Smooth muscle cell (in vitro differentiated cells): ENCODE results near the gene CLIC1. TPM values are rescaled to one million over a fixed set of nuclear protein-coding genes. Genes with fewer than 3 reads are reported as not detected.

ENCODE experiments used
- DNase-seq: peaks from one replicate; lab custom pipeline; 2025; ENCODE audit not compliant: unreplicated experiment; lab: John Stamatoyannopoulos, UW
- H2AFZ ChIP-seq: fragments of 200-600 bp; sonication (generic); 2 replicates; pipeline ENCODE4 v1.6.0; 2016; ENCODE audit warnings: antibody characterized with exemption, low read depth, mild to moderate bottlenecking
- H3F3A ChIP-seq: fragments of 200-600 bp; sonication (generic); 2 replicates; pipeline ENCODE4 v1.6.0; 2017; ENCODE audit warnings: antibody characterized with exemption, low read depth
- H3K27ac ChIP-seq: fragments of 200-600 bp; sonication (generic); 2 replicates; pipeline ENCODE4 v1.5.1; 2016; ENCODE audit warnings: low read depth, mild to moderate bottlenecking
- H3K27me3 ChIP-seq: fragments of 200-600 bp; sonication (generic); 2 replicates; pipeline ENCODE4 v1.6.1; 2016; ENCODE audit warnings: low read depth, mild to moderate bottlenecking
- H3K36me3 ChIP-seq: fragments of 200-600 bp; sonication (generic); 2 replicates; pipeline ENCODE4 v1.5.1; 2016; ENCODE audit warnings: low read depth
- H3K4me1 ChIP-seq: fragments of 200-600 bp; sonication (generic); 2 replicates; pipeline ENCODE4 v1.5.1; 2016; ENCODE audit warnings: low read depth
- H3K4me2 ChIP-seq: fragments of 200-600 bp; sonication (generic); 2 replicates; pipeline ENCODE4 v1.6.0; 2016; ENCODE audit warnings: mild to moderate bottlenecking
- H3K4me3 ChIP-seq: fragments of 200-600 bp; sonication (generic); 2 replicates; pipeline ENCODE4 v1.5.1; 2016; ENCODE audit warnings: mild to moderate bottlenecking
- H3K79me2 ChIP-seq: fragments of 200-600 bp; sonication (generic); 2 replicates; pipeline ENCODE4 v1.6.0; 2016; ENCODE audit warnings: low read depth, mild to moderate bottlenecking
- H3K9ac ChIP-seq: fragments of 200-600 bp; sonication (generic); 2 replicates; pipeline ENCODE4 v1.6.0; 2016; ENCODE audit warnings: low read depth
- H3K9me3 ChIP-seq: fragments of 200-600 bp; sonication (generic); replicated peaks from 2 replicates; pipeline ENCODE4 v1.5.1; 2016; ENCODE audit warnings: low read depth
- H4K20me1 ChIP-seq: fragments of 200-600 bp; sonication (generic); 2 replicates; pipeline ENCODE4 v1.6.0; 2016; ENCODE audit warnings: low read depth
- whole genome bisulfite sequencing: methylation state at CpG from one replicate; pipeline ENCODE4 v1.1.7; 2016; ENCODE audit warnings: low lambda C conversion rate; 5-methylcytosine and 5-hydroxymethylcytosine counted together
- polyA plus RNA-seq: library from polyadenylated mRNA; unstranded; fragments of >200 nt; fragmentation: Nextera tagmentation; extraction: Ambion mirVana; gene quantifications from 2 replicates; pipeline ENCODE4 v1.2.1, GENCODE V29; 2016
- total RNA-seq: library from RNA; depleted of rRNA; stranded (reverse); fragments of >200 nt; gene quantifications from 2 replicates; pipeline ENCODE4 v1.2.3, GENCODE V29; 2014
- TF ChIP-seq, protein P1 (sequence below): fragments of 200-600 bp; sonication (generic); IDR thresholded peaks from 2 replicates; pipeline ENCODE4 v1.5.1; 2017; ENCODE audit warnings: borderline replicate concordance, mild to moderate bottlenecking, antibody characterized with exemption; ENCODE audit not compliant: insufficient read depth, poor library complexity, severe bottlenecking

The CLIC1 gene
- total and polyA plus RNA-seq, 2 experiments from 2014 or later: 417 to 628 TPM

DNA sequence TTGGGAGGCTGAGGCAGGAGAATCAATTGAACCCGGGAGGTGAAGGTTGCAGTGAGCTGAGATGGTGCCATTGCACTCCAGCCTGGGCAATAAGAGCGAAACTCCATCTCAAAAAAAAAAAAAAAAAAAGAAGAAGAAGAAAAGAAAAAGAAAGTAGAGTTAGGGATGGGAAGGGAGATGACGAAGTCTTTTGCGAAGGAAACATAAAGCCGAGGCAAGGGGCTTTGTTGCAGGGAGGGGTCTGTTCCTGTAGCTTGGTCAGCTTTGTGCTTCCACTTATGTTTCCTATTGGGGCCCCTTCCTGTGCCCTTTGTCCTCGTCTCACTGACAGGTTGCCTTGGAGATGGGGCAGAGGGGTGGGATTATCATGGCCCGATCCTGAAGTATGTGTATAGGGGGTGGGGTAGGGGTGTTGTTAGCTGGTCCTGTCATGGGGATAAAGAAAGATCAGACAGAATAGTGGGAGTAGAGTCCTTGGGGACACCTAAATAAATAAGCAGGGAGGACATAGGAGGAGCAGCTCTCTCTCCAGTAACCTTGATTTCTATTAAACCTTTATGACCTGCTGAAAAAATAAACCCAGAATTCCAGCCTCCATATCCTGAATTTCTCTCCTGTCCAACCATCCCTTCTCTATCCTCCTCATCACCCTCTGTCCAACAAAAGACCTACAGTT lies 1.1 kb upstream of the CLIC1 start:
- TF ChIP-seq, protein P1, sequence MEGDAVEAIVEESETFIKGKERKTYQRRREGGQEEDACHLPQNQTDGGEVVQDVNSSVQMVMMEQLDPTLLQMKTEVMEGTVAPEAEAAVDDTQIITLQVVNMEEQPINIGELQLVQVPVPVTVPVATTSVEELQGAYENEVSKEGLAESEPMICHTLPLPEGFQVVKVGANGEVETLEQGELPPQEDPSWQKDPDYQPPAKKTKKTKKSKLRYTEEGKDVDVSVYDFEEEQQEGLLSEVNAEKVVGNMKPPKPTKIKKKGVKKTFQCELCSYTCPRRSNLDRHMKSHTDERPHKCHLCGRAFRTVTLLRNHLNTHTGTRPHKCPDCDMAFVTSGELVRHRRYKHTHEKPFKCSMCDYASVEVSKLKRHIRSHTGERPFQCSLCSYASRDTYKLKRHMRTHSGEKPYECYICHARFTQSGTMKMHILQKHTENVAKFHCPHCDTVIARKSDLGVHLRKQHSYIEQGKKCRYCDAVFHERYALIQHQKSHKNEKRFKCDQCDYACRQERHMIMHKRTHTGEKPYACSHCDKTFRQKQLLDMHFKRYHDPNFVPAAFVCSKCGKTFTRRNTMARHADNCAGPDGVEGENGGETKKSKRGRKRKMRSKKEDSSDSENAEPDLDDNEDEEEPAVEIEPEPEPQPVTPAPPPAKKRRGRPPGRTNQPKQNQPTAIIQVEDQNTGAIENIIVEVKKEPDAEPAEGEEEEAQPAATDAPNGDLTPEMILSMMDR: no peak
- Histone ChIP-seq H3K4me3 (peak overlapping the region; percentile 99), H4K20me1 (peaks cover 25% of the 10 kb centered on the region), H3F3A (peaks cover 40% of the 10 kb centered on the region), H3K27ac (peak overlapping the region; percentile 84), H2AFZ (no peak overlapping the region), H3K79me2 (peaks cover 44% of the 10 kb centered on the region), H3K36me3 (no peaks in the 10 kb centered on the region), H3K4me2 (peak overlapping the region; percentile 100), H3K27me3 (no peaks in the 10 kb centered on the region), H3K4me1 (peaks cover 45% of the 10 kb centered on the region), H3K9ac (peak overlapping the region; percentile 41), H3K9me3 (no peaks in the 10 kb centered on the region)
- WGBS: 56% methylated on average over 7 of the region's 7 CpGs
- no peak for DNase-seq

DNA sequence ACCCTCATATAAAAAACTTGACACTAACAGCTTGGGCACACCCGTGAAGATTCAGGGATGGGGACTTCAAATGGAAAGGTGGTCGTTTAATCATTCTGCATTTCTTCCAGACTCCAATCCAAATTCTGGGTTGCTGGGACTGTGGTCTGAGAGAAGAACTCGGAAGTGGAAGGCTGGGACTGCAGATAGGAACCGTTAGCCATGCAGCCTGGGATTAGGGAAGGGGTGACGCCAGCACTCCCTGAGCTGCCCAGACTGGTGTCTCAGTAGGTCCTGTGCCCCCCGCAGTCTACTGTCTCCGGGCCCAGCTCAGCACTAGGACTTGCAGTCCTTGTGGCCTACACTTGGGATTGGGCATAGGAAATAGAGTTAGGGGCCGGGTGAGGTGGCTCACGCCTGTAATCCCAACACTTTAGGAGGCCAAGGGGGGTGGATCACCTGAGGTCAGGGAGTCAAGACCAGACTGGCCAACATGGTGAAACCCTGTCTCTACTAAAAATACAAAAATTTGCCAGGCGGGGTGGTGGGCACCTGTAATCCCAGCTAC lies 511 bp upstream of the CLIC1 start:
- Histone ChIP-seq H3K27me3 (no peaks in the 10 kb centered on the region), H3K4me2 (peak overlapping the region; percentile 100), H3K9ac (peak overlapping the region; percentile 89), H3K9me3 (no peaks in the 10 kb centered on the region), H2AFZ (peak overlapping the region; percentile 68), H4K20me1 (peaks cover 32% of the 10 kb centered on the region), H3F3A (peaks cover 46% of the 10 kb centered on the region), H3K79me2 (peaks cover 47% of the 10 kb centered on the region), H3K36me3 (no peaks in the 10 kb centered on the region), H3K4me3 (peak overlapping the region; percentile 99), H3K27ac (peak overlapping the region; percentile 84), H3K4me1 (peaks cover 45% of the 10 kb centered on the region)
- TF ChIP-seq, protein P1: no peak
- 48% methylated on average over 10 of the region's 10 CpGs for WGBS
- no peak for DNase-seq

DNA sequence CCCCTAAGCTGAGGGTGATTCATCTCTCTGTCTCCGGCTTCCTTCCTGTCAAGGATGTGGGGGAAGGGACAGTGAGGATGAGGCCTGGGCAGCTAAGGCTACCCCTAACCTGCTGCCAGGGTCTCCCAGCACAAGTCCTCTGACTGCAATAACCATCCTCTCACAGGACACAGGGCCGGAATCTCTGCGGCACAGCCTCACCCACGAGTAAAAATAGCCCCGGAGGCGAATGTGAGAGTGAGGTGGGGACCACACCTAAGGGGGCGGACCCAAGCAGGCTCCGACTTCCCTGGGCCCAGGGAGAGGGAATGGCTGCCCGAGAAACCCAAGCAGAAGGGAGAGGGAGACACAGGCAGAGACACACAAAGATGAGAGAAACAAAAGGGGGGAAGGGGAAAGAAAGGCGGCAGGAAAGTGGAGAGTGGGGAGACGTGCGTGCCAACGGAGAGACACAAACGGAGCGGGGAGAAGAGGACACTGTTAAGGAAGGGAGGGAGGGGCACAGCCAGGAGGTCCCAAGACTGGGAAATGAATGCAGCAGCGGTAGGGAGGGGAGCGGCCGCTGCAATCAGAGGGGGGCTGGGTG lies 1.4 kb downstream of the CLIC1 start:
- DNase-seq: no peak
- Histone ChIP-seq H2AFZ (no peak overlapping the region), H3F3A (peaks cover 60% of the 10 kb centered on the region), H3K79me2 (peaks cover 47% of the 10 kb centered on the region), H3K27me3 (no peaks in the 10 kb centered on the region), H3K4me3 (peak overlapping the region; percentile 99), H3K9me3 (no peaks in the 10 kb centered on the region), H4K20me1 (peaks cover 45% of the 10 kb centered on the region), H3K4me2 (peak overlapping the region; percentile 100), H3K27ac (peak overlapping the region; percentile 84), H3K36me3 (no peaks in the 10 kb centered on the region), H3K4me1 (peaks cover 44% of the 10 kb centered on the region), H3K9ac (peak overlapping the region; percentile 89)
- TF ChIP-seq, protein P1: no peak
- 1% methylated on average over 16 of the region's 18 CpGs for WGBS
